Measurements from ENCODE around the gene DTHD1. TPM values are rescaled to one million over a fixed set of nuclear protein-coding genes. Genes with fewer than 3 reads are reported as not detected.

Gene DTHD1
- total RNA-seq, 1 experiment from 2014 or later = not detected

GRCh38 chr4:36321176-36321575 lies 39.8 kb downstream of the DTHD1 start:
- H3K9me3 ChIP-seq (ENCODE audit: low read length) = no peaks in the 10 kb centered on the region
- no peak overlapping the region for H2AFZ ChIP-seq (ENCODE audit: low read length)
- no peak overlapping the region for H3K9ac ChIP-seq (ENCODE audit: low read length)
- BruUV-seq (replicated peaks) = no TSS peak
- H3K27ac ChIP-seq (ENCODE audit: low read length) = no peak overlapping the region
- ChIA-PET CTCF (no interaction called here), POLR2A (ENCODE audit: unreplicated experiment) (no interaction called here)
- H3K27me3 ChIP-seq (ENCODE audit: low read length) = no peaks in the 10 kb centered on the region
- no peaks in the 10 kb centered on the region for H3K79me2 ChIP-seq (ENCODE audit: low read length)
- H3K9me2 ChIP-seq (replicated peaks; ENCODE audit: low read length) = no peaks in the 10 kb centered on the region
- H3K4me3 ChIP-seq (ENCODE audit: low read length) = no peak overlapping the region
- H3K4me1 ChIP-seq (ENCODE audit: insufficient read depth, low read length) = no peaks in the 10 kb centered on the region
- no peaks in the 10 kb centered on the region for H3F3A ChIP-seq (ENCODE audit: low read length, unreplicated experiment)
- TF ChIP-seq EZH2phosphoT487 (IDR thresholded peaks at IDR 0.05; ENCODE audit: borderline replicate concordance, low read length) = no peak
- no peak for TF ChIP-seq CTCF (conservative IDR thresholded peaks at IDR 0.05; ENCODE audit: low read depth, low read length)
- no peak for TF ChIP-seq EZH2 (IDR thresholded peaks at IDR 0.05; ENCODE audit: low read length, unreplicated experiment)
- no peak for DNase-seq
- H3K36me3 ChIP-seq (ENCODE audit: low read depth, low read length) = no peaks in the 10 kb centered on the region
- no peaks in the 10 kb centered on the region for H4K20me1 ChIP-seq (ENCODE audit: low read length)
- intact Hi-C loops (cut with micrococcal nuclease) = no loop called here
- no peak overlapping the region for H3K4me2 ChIP-seq (ENCODE audit: low read length)
- no peak for ATAC-seq

GRCh38 chr4:36322921-36323354 lies 41.5 kb downstream of the DTHD1 start:
- POLR2A ChIA-PET (ENCODE audit: unreplicated experiment) = no interaction called here
- H4K20me1 ChIP-seq (ENCODE audit: low read length) = no peaks in the 10 kb centered on the region
- intact Hi-C loops (cut with micrococcal nuclease) = no loop called here
- H3K4me1 ChIP-seq (ENCODE audit: insufficient read depth, low read length) = no peaks in the 10 kb centered on the region
- H3K4me3 ChIP-seq (ENCODE audit: low read length) = no peak overlapping the region
- H3K36me3 ChIP-seq (ENCODE audit: low read depth, low read length) = no peaks in the 10 kb centered on the region
- no peaks in the 10 kb centered on the region for H3K27me3 ChIP-seq (ENCODE audit: low read length)
- no peaks in the 10 kb centered on the region for H3K79me2 ChIP-seq (ENCODE audit: low read length)
- ATAC-seq (no peak), DNase-seq (no peak)
- H3K27ac ChIP-seq (ENCODE audit: low read length) = no peak overlapping the region
- no peak overlapping the region for H3K4me2 ChIP-seq (ENCODE audit: low read length)
- no peak overlapping the region for H2AFZ ChIP-seq (ENCODE audit: low read length)
- CTCF ChIA-PET = no interaction called here
- H3K9me2 ChIP-seq (replicated peaks; ENCODE audit: low read length) = no peaks in the 10 kb centered on the region
- no peak overlapping the region for H3K9ac ChIP-seq (ENCODE audit: low read length)
- H3F3A ChIP-seq (ENCODE audit: low read length, unreplicated experiment) = no peaks in the 10 kb centered on the region
- TF ChIP-seq CTCF (conservative IDR thresholded peaks at IDR 0.05; ENCODE audit: low read depth, low read length) (no peak), EZH2 (IDR thresholded peaks at IDR 0.05; ENCODE audit: low read length, unreplicated experiment) (no peak), EZH2phosphoT487 (IDR thresholded peaks at IDR 0.05; ENCODE audit: borderline replicate concordance, low read length) (no peak)
- no peaks in the 10 kb centered on the region for H3K9me3 ChIP-seq (ENCODE audit: low read length)
- no TSS peak for BruUV-seq (replicated peaks)

- no TSS peak for BruUV-seq (replicated peaks)
- no peaks in the 10 kb centered on the region for H3K4me1 ChIP-seq (ENCODE audit: insufficient read depth, low read length)
- H3F3A ChIP-seq (ENCODE audit: low read length, unreplicated experiment) = no peaks in the 10 kb centered on the region
- H2AFZ ChIP-seq (ENCODE audit: low read length) = no peak overlapping the region
- ChIA-PET POLR2A (ENCODE audit: unreplicated experiment) (no interaction called here), CTCF (no interaction called here)
- H3K4me3 ChIP-seq (ENCODE audit: low read length) = no peak overlapping the region
- H4K20me1 ChIP-seq (ENCODE audit: low read length) = no peaks in the 10 kb centered on the region
- intact Hi-C loops (cut with micrococcal nuclease) = no loop called here
- no peaks in the 10 kb centered on the region for H3K36me3 ChIP-seq (ENCODE audit: low read depth, low read length)
- H3K9ac ChIP-seq (ENCODE audit: low read length) = no peak overlapping the region
- ATAC-seq = no peak
- no peaks in the 10 kb centered on the region for H3K79me2 ChIP-seq (ENCODE audit: low read length)
- DNase-seq = no peak
- no peak overlapping the region for H3K4me2 ChIP-seq (ENCODE audit: low read length)
- no peak overlapping the region for H3K27ac ChIP-seq (ENCODE audit: low read length)
- no peaks in the 10 kb centered on the region for H3K9me3 ChIP-seq (ENCODE audit: low read length)
- no peaks in the 10 kb centered on the region for H3K9me2 ChIP-seq (replicated peaks; ENCODE audit: low read length)
- no peak for TF ChIP-seq CTCF (conservative IDR thresholded peaks at IDR 0.05; ENCODE audit: low read depth, low read length)
- no peak for TF ChIP-seq EZH2phosphoT487 (IDR thresholded peaks at IDR 0.05; ENCODE audit: borderline replicate concordance, low read length)
- no peak for TF ChIP-seq EZH2 (IDR thresholded peaks at IDR 0.05; ENCODE audit: low read length, unreplicated experiment)
- no peaks in the 10 kb centered on the region for H3K27me3 ChIP-seq (ENCODE audit: low read length)
Observed at GRCh38 chr4:36323816-36324419, 42.5 kb downstream of the DTHD1 start.

Data from PC-3 (cell line).